PC-9 (cell line): ENCODE measurements around the gene DGKA. TPM values are rescaled to one million over a fixed set of nuclear protein-coding genes. Genes with fewer than 3 reads are reported as not detected.

ENCODE experiments used
- BruUV-seq: library from RNA; stranded (reverse); fragments of 400-500 nt; replicated peaks from 2 replicates; lab custom pipeline; 2021; lab: Mats Ljungman, UMichigan
- CTCF ChIA-PET: fragments of 300-600 bp; sonication (Branson Sonifier 250); formaldehyde crosslinking; loops from one replicate; lab custom pipeline; 2022; ENCODE audit warnings: antibody characterized with exemption; lab: Charles Lee
- POLR2A ChIA-PET: fragments of 300-600 bp; sonication (Branson Sonifier 250); formaldehyde crosslinking; loops from one replicate; lab custom pipeline; 2022; ENCODE audit warnings: antibody characterized with exemption; ENCODE audit not compliant: unreplicated experiment; lab: Charles Lee
- DNase-seq, 2 experiments: peaks; one replicate each; pipeline versions ENCODE4 v3.0.0 to v3.0.0-alpha.2; 2015 to 2022; ENCODE audit warnings: mixed read lengths in 1 of 2
- H2AFZ ChIP-seq: fragments of 200-600 bp; sonication (generic); 2 replicates; pipeline ENCODE4 v1.8.1; 2017; ENCODE audit warnings: antibody characterized with exemption
- H3F3A ChIP-seq: fragments of 200-600 bp; sonication (generic); 2 replicates; pipeline ENCODE4 v1.8.1; 2017; ENCODE audit warnings: antibody characterized with exemption, mild to moderate bottlenecking, low read depth; ENCODE audit not compliant: insufficient read depth
- H3K27ac ChIP-seq: fragments of 200-600 bp; sonication (generic); 2 replicates; pipeline ENCODE4 v1.6.1; 2016; ENCODE audit warnings: mixed run types
- H3K27me3 ChIP-seq: fragments of 200-600 bp; sonication (generic); 2 replicates; pipeline ENCODE4 v1.6.1; 2016; ENCODE audit warnings: low read depth, mixed run types; ENCODE audit not compliant: insufficient read depth
- H3K36me3 ChIP-seq: fragments of 200-600 bp; sonication (generic); 2 replicates; pipeline ENCODE4 v1.6.1; 2016; ENCODE audit warnings: low read depth, mixed run types
- H3K4me1 ChIP-seq: fragments of 200-600 bp; sonication (generic); replicated peaks from 2 replicates; pipeline ENCODE4 v1.6.1; 2016; ENCODE audit warnings: mixed run types; ENCODE audit not compliant: insufficient read depth
- H3K4me2 ChIP-seq: fragments of 200-600 bp; sonication (generic); 2 replicates; pipeline ENCODE4 v1.6.1; 2017; ENCODE audit warnings: mixed run types
- H3K4me3 ChIP-seq: fragments of 200-600 bp; sonication (generic); 2 replicates; pipeline ENCODE4 v1.6.1; 2016; ENCODE audit warnings: mixed run types
- H3K79me2 ChIP-seq: fragments of 200-600 bp; sonication (generic); 2 replicates; pipeline ENCODE4 v1.6.1; 2017; ENCODE audit warnings: low read depth, mixed run types
- H3K9me2 ChIP-seq: fragments of 200-600 bp; sonication (generic); 2 replicates; pipeline ENCODE4 v1.8.1; 2017; ENCODE audit warnings: mild to moderate bottlenecking; ENCODE audit not compliant: insufficient read depth
- H3K9me3 ChIP-seq: fragments of 200-600 bp; sonication (generic); 2 replicates; pipeline ENCODE4 v1.8.1; 2016; ENCODE audit warnings: low read depth; ENCODE audit not compliant: insufficient read depth
- H4K20me1 ChIP-seq: fragments of 200-600 bp; sonication (generic); 2 replicates; pipeline ENCODE4 v1.8.1; 2017; ENCODE audit not compliant: insufficient read depth
- EZH2 ChIP-seq: fragments of 200-600 bp; sonication (generic); IDR thresholded peaks from 2 replicates; pipeline ENCODE4 v1.8.0; 2017; ENCODE audit warnings: antibody characterized with exemption, low read depth
- intact Hi-C: fragments of 100-400 bp; cut with micrococcal nuclease; formaldehyde crosslinking; loops from one replicate; pipeline ENCODE4 v1.10.0; 2022; ENCODE audit not compliant: unreplicated experiment
- total RNA-seq: library from RNA; stranded (reverse); gene quantifications from 2 replicates; pipeline ENCODE4 v1.2.3, GENCODE V29; 2021
- TF ChIP-seq, protein P1 (sequence below): fragments of 200-600 bp; sonication (generic); conservative IDR thresholded peaks from 2 replicates; pipeline ENCODE4 v1.6.1; 2017; ENCODE audit warnings: mixed run types, antibody characterized with exemption, mild to moderate bottlenecking, moderate library complexity

The DGKA gene
- total RNA-seq, 1 experiment from 2014 or later: 86.6 TPM

DNA sequence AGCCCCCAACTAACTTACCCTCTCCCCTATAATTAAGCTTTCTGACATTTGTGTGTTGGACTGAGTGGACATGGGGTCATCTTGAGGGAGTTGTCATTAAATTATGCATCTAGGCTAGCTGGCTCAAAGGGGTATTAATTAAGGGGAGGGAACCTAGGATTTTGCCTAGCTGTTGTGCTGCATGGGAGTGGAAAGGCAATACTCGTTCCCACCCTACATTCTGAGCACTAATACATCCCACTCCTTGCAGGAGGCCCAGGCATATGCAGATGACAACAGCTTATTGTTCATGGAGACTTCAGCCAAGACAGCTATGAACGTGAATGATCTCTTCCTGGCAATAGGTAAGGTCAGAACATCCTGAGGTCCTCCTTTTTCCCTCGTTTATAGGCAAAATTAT, 60.1 kb downstream of the DGKA start:
- TF ChIP-seq EZH2: no peak
- TF ChIP-seq, protein P1, sequence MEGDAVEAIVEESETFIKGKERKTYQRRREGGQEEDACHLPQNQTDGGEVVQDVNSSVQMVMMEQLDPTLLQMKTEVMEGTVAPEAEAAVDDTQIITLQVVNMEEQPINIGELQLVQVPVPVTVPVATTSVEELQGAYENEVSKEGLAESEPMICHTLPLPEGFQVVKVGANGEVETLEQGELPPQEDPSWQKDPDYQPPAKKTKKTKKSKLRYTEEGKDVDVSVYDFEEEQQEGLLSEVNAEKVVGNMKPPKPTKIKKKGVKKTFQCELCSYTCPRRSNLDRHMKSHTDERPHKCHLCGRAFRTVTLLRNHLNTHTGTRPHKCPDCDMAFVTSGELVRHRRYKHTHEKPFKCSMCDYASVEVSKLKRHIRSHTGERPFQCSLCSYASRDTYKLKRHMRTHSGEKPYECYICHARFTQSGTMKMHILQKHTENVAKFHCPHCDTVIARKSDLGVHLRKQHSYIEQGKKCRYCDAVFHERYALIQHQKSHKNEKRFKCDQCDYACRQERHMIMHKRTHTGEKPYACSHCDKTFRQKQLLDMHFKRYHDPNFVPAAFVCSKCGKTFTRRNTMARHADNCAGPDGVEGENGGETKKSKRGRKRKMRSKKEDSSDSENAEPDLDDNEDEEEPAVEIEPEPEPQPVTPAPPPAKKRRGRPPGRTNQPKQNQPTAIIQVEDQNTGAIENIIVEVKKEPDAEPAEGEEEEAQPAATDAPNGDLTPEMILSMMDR: no peak
- no peak overlapping the region for H2AFZ ChIP-seq
- no peaks in the 10 kb centered on the region for H3K9me3 ChIP-seq
- no peaks in the 10 kb centered on the region for H3K27me3 ChIP-seq
- H3F3A ChIP-seq: peaks cover 17% of the 10 kb centered on the region; the same call in 1 of the 2 replicates
- no TSS peak for BruUV-seq
- no peaks in the 10 kb centered on the region; the same call in 1 of the 2 replicates for H3K36me3 ChIP-seq
- CTCF ChIA-PET: interaction anchor here (0.7 to 1.1 kb wide), 2 partner anchors 149 to 254 kb away, joined by 4 to 5 read pairs; no protein-coding TSS in a partner anchor
- H3K4me1 ChIP-seq: no peaks in the 10 kb centered on the region
- no peaks in the 10 kb centered on the region for H3K9me2 ChIP-seq
- no peaks in the 10 kb centered on the region for H4K20me1 ChIP-seq
- intact Hi-C loops: no loop called here
- no peaks in the 10 kb centered on the region for H3K79me2 ChIP-seq
- DNase-seq: no peak
- H3K4me2 ChIP-seq: no peak overlapping the region
- H3K4me3 ChIP-seq: no peak overlapping the region
- H3K27ac ChIP-seq: no peak overlapping the region
- POLR2A ChIA-PET: no interaction called here

DNA sequence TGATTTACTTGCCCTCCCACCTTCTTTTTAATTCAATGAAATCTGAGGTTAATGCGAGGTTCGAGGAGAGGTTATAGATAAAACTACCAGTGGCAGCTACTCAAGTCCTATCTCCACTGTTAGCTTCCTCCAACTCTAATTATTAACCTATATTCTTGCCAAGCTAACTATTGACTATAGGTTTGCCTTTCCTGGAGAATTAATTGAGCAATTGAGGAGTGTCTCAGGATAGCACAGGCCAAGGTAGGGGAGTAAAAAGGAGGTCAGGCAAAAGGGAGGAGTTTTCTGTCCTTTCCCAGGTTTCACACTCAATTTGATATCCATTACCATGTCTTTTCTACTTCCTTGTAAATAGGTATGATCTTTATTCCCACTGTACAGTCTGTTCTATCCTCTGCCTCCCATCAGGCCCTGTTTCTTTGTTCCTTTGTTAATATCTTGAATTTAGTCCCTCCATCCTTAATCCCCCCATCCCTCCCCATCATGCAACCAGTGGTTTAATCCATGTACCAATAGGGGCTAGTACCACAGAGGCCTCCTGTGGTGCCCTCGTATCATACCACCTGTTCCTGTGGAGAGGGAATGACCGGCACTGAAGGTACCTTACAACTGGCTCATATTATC, 62.4 kb downstream of the DGKA start:
- no peaks in the 10 kb centered on the region for H4K20me1 ChIP-seq
- H3K4me2 ChIP-seq: no peak overlapping the region
- H3K9me3 ChIP-seq: no peaks in the 10 kb centered on the region
- TF ChIP-seq EZH2: no peak
- TF ChIP-seq, protein P1: no peak
- peaks cover 5% of the 10 kb centered on the region; the same call in 1 of the 2 replicates for H3K79me2 ChIP-seq
- POLR2A ChIA-PET: no interaction called here
- no peak for DNase-seq
- no peak overlapping the region for H2AFZ ChIP-seq
- H3F3A ChIP-seq: peaks cover 22% of the 10 kb centered on the region; the same call in 1 of the 2 replicates
- peaks cover 9% of the 10 kb centered on the region for H3K4me1 ChIP-seq
- H3K27ac ChIP-seq: no peak overlapping the region
- H3K36me3 ChIP-seq: no peaks in the 10 kb centered on the region; the same call in 1 of the 2 replicates
- H3K4me3 ChIP-seq: no peak overlapping the region
- H3K9me2 ChIP-seq: no peaks in the 10 kb centered on the region
- H3K27me3 ChIP-seq: no peaks in the 10 kb centered on the region
- no TSS peak for BruUV-seq
- CTCF ChIA-PET: no interaction called here
- intact Hi-C loops: no loop called here

GRCh38 chr12:55995366-55995765, 64.4 kb downstream of the DGKA start:
- CTCF ChIA-PET: interaction anchor here (0.5 to 2.2 kb wide), 9 partner anchors 31 to 884 kb away, joined by 3 to 23 read pairs (median 3); no protein-coding TSS in a partner anchor
- Histone ChIP-seq H2AFZ (no peak overlapping the region), H3K36me3 (no peaks in the 10 kb centered on the region; the same call in 1 of the 2 replicates), H3K4me3 (no peak overlapping the region), H3F3A (peaks cover 22% of the 10 kb centered on the region; the same call in 1 of the 2 replicates), H3K9me2 (no peaks in the 10 kb centered on the region), H3K27me3 (no peaks in the 10 kb centered on the region), H3K4me2 (no peak overlapping the region), H4K20me1 (no peaks in the 10 kb centered on the region), H3K4me1 (peaks cover 9% of the 10 kb centered on the region), H3K9me3 (no peaks in the 10 kb centered on the region), H3K79me2 (peaks cover 5% of the 10 kb centered on the region; the same call in 1 of the 2 replicates), H3K27ac (no peak overlapping the region)
- intact Hi-C loops: no loop called here
- DNase-seq: no peak
- TF ChIP-seq, protein P1: no peak
- TF ChIP-seq EZH2: no peak
- BruUV-seq: no TSS peak
- POLR2A ChIA-PET: interaction anchor here (0.7 kb wide), 1 partner anchor 255 kb away, joined by 17 read pairs; no protein-coding TSS in a partner anchor
